Spleen (tissue), 11 donors: Measurements from ENCODE around the gene CHN1. TPM values are rescaled to one million over a fixed set of nuclear protein-coding genes. Genes with fewer than 3 reads are reported as not detected.
A peak's percentile ranks its signal among the peaks of the same experiment; 100 is the strongest.

Experiments
- DNase-seq: peaks from one replicate; pipeline ENCODE4 v3.0.0-alpha.2; 2020
- H3K27ac ChIP-seq, 8 donors: fragments of 200-600 bp; sonication (generic) in 7 of 8; 1 replicate in 4 of 8; 2 replicates in 4 of 8; pipeline versions ENCODE4 v1.5.0 to v1.8.0; 2016 to 2021; ENCODE audit warnings: inconsistent platforms in 4 of 8, mild to moderate bottlenecking in 4 of 8, moderate library complexity in 1 of 8
- H3K27me3 ChIP-seq, 7 donors: fragments of 200-600 bp; sonication (generic) in 6 of 7; replicated peaks in 1 of 7; 1 replicate in 4 of 7; 2 replicates in 3 of 7; pipeline versions ENCODE4 v1.5.0 to v1.8.0; 2016 to 2021; ENCODE audit warnings: inconsistent platforms in 3 of 7, mild to moderate bottlenecking in 1 of 7
- H3K36me3 ChIP-seq, 6 donors: fragments of 200-600 bp; sonication (generic) in 5 of 6; 1 replicate in 4 of 6; 2 replicates in 2 of 6; pipeline versions ENCODE4 v1.5.0 to v1.8.0; 2016 to 2021; ENCODE audit warnings: inconsistent platforms in 2 of 6
- H3K4me1 ChIP-seq, 6 donors: fragments of 200-600 bp; sonication (generic) in 5 of 6; 1 replicate in 3 of 6; 2 replicates in 3 of 6; pipeline versions ENCODE4 v1.5.0 to v1.8.0; 2016 to 2021; ENCODE audit warnings: inconsistent platforms in 3 of 6
- H3K4me3 ChIP-seq, 8 donors: fragments of 200-600 bp; sonication (generic) in 7 of 8; 1 replicate in 4 of 8; 2 replicates in 4 of 8; pipeline versions ENCODE4 v1.5.0 to v1.8.0; 2016 to 2021; ENCODE audit warnings: inconsistent platforms in 4 of 8, mild to moderate bottlenecking in 4 of 8, moderate library complexity in 2 of 8
- H3K9me3 ChIP-seq, 8 donors: fragments of 200-600 bp; sonication (generic) in 7 of 8; 1 replicate in 4 of 8; 2 replicates in 4 of 8; pipeline versions ENCODE4 v1.5.0 to v1.8.0; 2016 to 2021; ENCODE audit warnings: inconsistent platforms in 4 of 8
- POLR2A ChIP-seq, 3 donors: fragments of 450-650 bp; IDR thresholded peaks; one replicate each; pipeline ENCODE4 v1.5.1; 2017; ENCODE audit warnings: antibody characterized with exemption in 3 of 3, mild to moderate bottlenecking in 1 of 3
- POLR2AphosphoS5 ChIP-seq, 3 donors: sonication (generic); formaldehyde crosslinking; IDR thresholded peaks; one replicate each; pipeline ENCODE4 v1.5.1; 2017; ENCODE audit warnings: antibody characterized with exemption in 3 of 3
- WGBS, 5 donors: extraction: QIAGEN DNeasy Blood & Tissue Kit in 3 of 5; methylation state at CpG; one replicate each; pipeline versions ENCODE4 v1.1.5 to v1.1.7; 2013 to 2018; 5-methylcytosine and 5-hydroxymethylcytosine counted together
- intact Hi-C: fragments of 100-400 bp; cut with DNase I; formaldehyde crosslinking; loops from one replicate; pipeline ENCODE4 v1.15.0; 2023; ENCODE audit warnings: low total_unique reads
- polyA plus RNA-seq, 3 donors: library from polyadenylated mRNA; stranded (reverse); fragments of 200-250 nt; gene quantifications; one replicate each; pipeline ENCODE4 v1.2.1, GENCODE V29; 2013
- small RNA-seq, 4 donors: library from RNA; depleted of rRNA; stranded (forward); fragments of <200 nt; gene quantifications; one replicate each; pipeline ENCODE3, GENCODE V24; 2016
- total RNA-seq, 7 donors: library from RNA; depleted of rRNA in 3 of 7; stranded (reverse); fragments of >200 nt in 3 of 7; fragmentation: NEBNext Ultra II Directional in 4 of 7; extraction: Animal tissue kit (Norgen Biotek cat#: 25700) in 4 of 7; gene quantifications; one replicate each; pipeline versions ENCODE4 v1.1.0 to v1.2.1, GENCODE V29; 2016 to 2021
- TF ChIP-seq, protein P1 (sequence below), 11 experiments: fragments of 200-600 bp in 7 of 11; fragments of 450-650 bp in 4 of 11; sonication (generic) in 4 of 11; IDR thresholded peaks in 8 of 11; conservative IDR thresholded peaks in 3 of 11; 1 replicate in 7 of 11; 2 replicates in 4 of 11; pipeline versions ENCODE4 v1.4.0 to v1.8.0; 2016 to 2021; ENCODE audit warnings: antibody characterized with exemption in 11 of 11, inconsistent platforms in 4 of 11, mild to moderate bottlenecking in 1 of 11
- donor health status: healthy with polysubstance abuse.
- donor health status: DM: no; HTN: no; CAD: no; lungs with moderate emphysema.
- donor health status: DM: no; HTN: no; CAD: no.
- donor health status: Bipolar disorder and iron deficiency.
- donor health status: healthy.
- donor health status: DM: no; HTN: no; CAD: no.
- donor health status: DM: yes; HTN: yes; CAD: no.

Gene CHN1
- total and polyA plus RNA-seq, 10 donors: 5.4 to 14.6 (median 9.7) TPM

GRCh38 chr2:174749793-174750192 is 255.4 kb downstream of the CHN1 start:
- Histone ChIP-seq H3K4me3 (no peak overlapping the region), H3K27me3 (peaks cover 0 to 8% (median 0%) of the 10 kb centered on the region in 7 donors), H3K36me3 (no peaks in the 10 kb centered on the region), H3K9me3 (no peaks in the 10 kb centered on the region), H3K27ac (peak overlapping the region in 3 of 8 donors; percentile 6 to 66 (median 42)), H3K4me1 (peaks cover 10 to 45% (median 33%) of the 10 kb centered on the region in 6 donors)
- intact Hi-C loops: no loop called here
- 77 to 86% (median 79%) methylated on average over 8 of the region's 8 CpGs for WGBS, 5 donors
- TF ChIP-seq POLR2A (IDR thresholded peaks at IDR 0.05): no peak
- peak in 1 of 3 donors; percentile 49 for TF ChIP-seq POLR2AphosphoS5 (IDR thresholded peaks at IDR 0.05)
- no peak for DNase-seq

GRCh38 chr2:174748948-174749347 is 256.2 kb downstream of the CHN1 start:
- WGBS, 5 donors: 0 to 3% (median 1%) methylated on average over 4 of the region's 4 CpGs
- peaks cover 10 to 45% (median 33%) of the 10 kb centered on the region in 6 donors for H3K4me1 ChIP-seq
- no peak for DNase-seq

More at GRCh38 chr2:174748948-174749347, 256.2 kb downstream of the CHN1 start:
- no peak for TF ChIP-seq POLR2AphosphoS5 (IDR thresholded peaks at IDR 0.05)
- TF ChIP-seq, protein P1, sequence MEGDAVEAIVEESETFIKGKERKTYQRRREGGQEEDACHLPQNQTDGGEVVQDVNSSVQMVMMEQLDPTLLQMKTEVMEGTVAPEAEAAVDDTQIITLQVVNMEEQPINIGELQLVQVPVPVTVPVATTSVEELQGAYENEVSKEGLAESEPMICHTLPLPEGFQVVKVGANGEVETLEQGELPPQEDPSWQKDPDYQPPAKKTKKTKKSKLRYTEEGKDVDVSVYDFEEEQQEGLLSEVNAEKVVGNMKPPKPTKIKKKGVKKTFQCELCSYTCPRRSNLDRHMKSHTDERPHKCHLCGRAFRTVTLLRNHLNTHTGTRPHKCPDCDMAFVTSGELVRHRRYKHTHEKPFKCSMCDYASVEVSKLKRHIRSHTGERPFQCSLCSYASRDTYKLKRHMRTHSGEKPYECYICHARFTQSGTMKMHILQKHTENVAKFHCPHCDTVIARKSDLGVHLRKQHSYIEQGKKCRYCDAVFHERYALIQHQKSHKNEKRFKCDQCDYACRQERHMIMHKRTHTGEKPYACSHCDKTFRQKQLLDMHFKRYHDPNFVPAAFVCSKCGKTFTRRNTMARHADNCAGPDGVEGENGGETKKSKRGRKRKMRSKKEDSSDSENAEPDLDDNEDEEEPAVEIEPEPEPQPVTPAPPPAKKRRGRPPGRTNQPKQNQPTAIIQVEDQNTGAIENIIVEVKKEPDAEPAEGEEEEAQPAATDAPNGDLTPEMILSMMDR (IDR thresholded peaks at IDR 0.05 in 8 of 11, conservative IDR thresholded peaks at IDR 0.05 in 3 of 11): peak; percentile 25 to 80 (median 68)
- TF ChIP-seq POLR2A (IDR thresholded peaks at IDR 0.05): no peak
- H3K27me3 ChIP-seq: peaks cover 0 to 8% (median 0%) of the 10 kb centered on the region in 7 donors
- H3K9me3 ChIP-seq: no peaks in the 10 kb centered on the region
- H3K4me3 ChIP-seq: no peak overlapping the region
- intact Hi-C loops: no loop called here
- peak overlapping the region in 2 of 8 donors; percentile 5 to 66 for H3K27ac ChIP-seq
- no peaks in the 10 kb centered on the region for H3K36me3 ChIP-seq

Small RNA genes within 50 kb of the gene (small RNA-seq; reads per million reads assigned to genes)
- gene RNU6-1290P (0 reads per million in 4 donors), gene RNU6-763P (0 reads per million in 4 donors)

Other genes with a start within 250 kb of the CHN1 start
- gene CHRNA1, start 240.9 kb downstream of the CHN1 start, total RNA-seq: under 1 TPM in 2 of 7 donors, not detected in 5; 0.46 to 0.51 TPM
- 1 to 10 TPM in 1 of 3 donors, under 1 TPM in 2; 0.13 to 3.4 (median 0.33) TPM for gene CHRNA1, start 240.9 kb downstream of the CHN1 start, polyA plus RNA-seq
- gene ATF2, start 162.8 kb upstream of the CHN1 start, total RNA-seq: 10 to 100 TPM; 56.4 to 71.6 (median 60.3) TPM
- 10 to 100 TPM; 16.3 to 18.1 (median 17.8) TPM for gene ATF2, start 162.8 kb upstream of the CHN1 start, polyA plus RNA-seq
- 100 to 1,000 TPM in 3 of 7 donors, 10 to 100 TPM in 4; 53.4 to 124 (median 96.3) TPM for gene ATP5MC3, start 176.3 kb upstream of the CHN1 start, total RNA-seq
- 100 to 1,000 TPM; 123 to 195 (median 188) TPM for gene ATP5MC3, start 176.3 kb upstream of the CHN1 start, polyA plus RNA-seq